ENCODE results near the gene CTAG1A. TPM values are rescaled to one million over a fixed set of nuclear protein-coding genes. Genes with fewer than 3 reads are reported as not detected.

The CTAG1A gene
- total and polyA plus RNA-seq, 4 donors: not detected

DNA sequence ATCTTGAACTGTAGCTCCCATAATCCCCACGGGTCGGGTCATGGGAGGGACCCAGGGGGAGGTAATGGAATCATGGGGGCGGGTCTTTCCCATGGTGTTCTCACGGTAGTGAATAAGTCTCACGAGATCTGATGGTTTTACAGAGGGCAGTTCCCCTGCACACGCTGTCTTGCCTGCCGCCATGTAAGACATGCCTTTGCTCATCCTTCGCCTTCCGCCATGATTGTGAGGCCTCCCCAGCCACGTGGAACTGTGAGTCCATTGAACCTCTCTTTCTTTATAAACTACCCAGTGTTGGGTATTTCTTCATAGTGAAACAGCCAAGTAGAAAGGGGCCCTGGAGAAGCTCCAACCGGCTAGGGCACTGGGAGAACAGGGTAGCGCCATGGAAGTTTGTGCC lies 12.3 kb downstream of the CTAG1A start:
- WGBS (ENCODE audit: insufficient coverage): 90% methylated on average over 8 of the region's 12 CpGs
- Histone ChIP-seq H3K4me3 (ENCODE audit: low read depth, low read length) (no peak overlapping the region), H3K4me1 (ENCODE audit: control insufficient read depth, insufficient read depth, low read length) (no peaks in the 10 kb centered on the region), H3K27ac (ENCODE audit: low read depth, low read length) (no peak overlapping the region), H3K27me3 (ENCODE audit: control insufficient read depth, insufficient read depth, low read length) (no peaks in the 10 kb centered on the region), H3K36me3 (ENCODE audit: control insufficient read depth, insufficient read depth, low read length) (no peaks in the 10 kb centered on the region), H3K9me3 (ENCODE audit: control insufficient read depth, insufficient read depth, low read length) (peaks cover 1% of the 10 kb centered on the region)
- DNase-seq (ENCODE audit: low read depth in 4 of 6, low spot score in 6 of 6): no peak

DNA sequence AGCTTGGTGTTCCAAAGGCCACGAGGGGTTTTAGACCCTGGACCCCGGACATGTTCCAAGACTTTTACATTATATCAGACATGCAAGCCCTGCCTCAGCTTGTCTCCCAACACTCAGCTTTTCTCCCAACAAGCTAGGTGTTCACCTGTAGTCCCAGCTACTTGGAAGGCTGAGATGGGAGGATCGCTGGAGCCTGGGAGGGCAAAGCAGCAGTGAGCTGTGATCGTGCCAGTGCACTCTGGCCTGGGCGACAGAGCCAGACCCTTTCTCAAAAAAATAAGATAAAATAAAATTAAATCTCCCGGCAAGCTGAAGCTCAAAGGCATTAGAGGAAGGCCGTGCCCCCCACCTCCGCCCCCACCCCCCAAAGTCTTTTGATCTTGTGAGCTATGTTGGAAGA lies 13.7 kb downstream of the CTAG1A start:
- 40% methylated on average over 2 of the region's 8 CpGs for WGBS (ENCODE audit: insufficient coverage)
- Histone ChIP-seq H3K4me1 (ENCODE audit: control insufficient read depth, insufficient read depth, low read length) (no peaks in the 10 kb centered on the region), H3K4me3 (ENCODE audit: low read depth, low read length) (no peak overlapping the region), H3K27ac (ENCODE audit: low read depth, low read length) (no peak overlapping the region), H3K9me3 (ENCODE audit: control insufficient read depth, insufficient read depth, low read length) (no peaks in the 10 kb centered on the region), H3K36me3 (ENCODE audit: control insufficient read depth, insufficient read depth, low read length) (no peaks in the 10 kb centered on the region), H3K27me3 (ENCODE audit: control insufficient read depth, insufficient read depth, low read length) (no peaks in the 10 kb centered on the region)
- DNase-seq (ENCODE audit: low read depth in 4 of 6, low spot score in 6 of 6): no peak

DNA sequence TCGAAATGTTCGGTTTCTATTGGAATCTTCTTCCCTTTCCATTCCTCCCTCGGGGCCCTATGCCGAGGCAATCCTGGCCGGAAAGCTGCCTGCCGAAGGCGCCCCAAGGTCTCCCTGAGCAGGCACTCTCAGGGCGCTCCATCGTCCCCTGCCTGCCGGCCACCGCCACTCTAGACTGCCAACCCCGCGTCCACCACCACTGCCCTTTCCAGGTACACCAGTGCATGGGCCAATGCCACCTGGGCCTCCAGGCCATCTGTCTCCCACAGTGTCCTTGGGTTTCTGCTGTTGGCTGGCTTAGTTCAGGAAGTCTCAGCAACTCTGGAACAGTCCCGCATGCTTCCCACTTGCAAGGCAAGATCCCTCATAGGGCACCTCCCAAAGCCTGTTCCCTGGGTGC lies 14.6 kb downstream of the CTAG1A start:
- no peak for DNase-seq (ENCODE audit: low read depth in 4 of 6, low spot score in 6 of 6)

DNA sequence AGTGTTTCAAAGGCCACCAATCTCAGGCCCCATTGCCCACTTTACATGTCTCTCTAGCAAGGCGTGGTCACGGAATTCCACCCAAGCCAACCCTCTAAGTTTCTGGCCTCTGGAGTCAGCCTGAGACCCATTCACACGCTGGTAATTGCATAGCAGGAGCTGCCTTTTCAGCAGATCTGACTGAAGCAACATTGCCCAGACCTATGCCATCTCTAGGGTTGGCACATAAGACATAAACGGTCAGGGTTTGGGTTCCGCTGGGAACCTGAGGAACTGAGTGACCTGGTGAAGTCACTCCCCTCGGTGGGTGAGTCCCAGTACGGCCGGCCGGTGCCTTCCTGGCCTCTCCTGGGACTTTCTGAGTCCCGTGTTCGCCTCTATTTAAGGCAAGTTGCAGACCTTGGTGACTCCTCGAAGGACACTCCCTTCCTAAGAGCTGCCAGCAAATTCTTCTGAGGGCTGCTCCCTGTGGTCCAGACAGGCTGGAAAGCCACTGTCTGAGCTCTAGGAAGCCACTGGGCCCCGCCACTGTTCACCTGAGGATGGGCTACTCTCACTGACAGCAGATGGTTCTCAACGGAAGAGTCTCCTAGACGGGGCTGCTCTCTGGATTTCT lies 15.9 kb downstream of the CTAG1A start:
- WGBS (ENCODE audit: insufficient coverage): 76% methylated on average over 14 of the region's 15 CpGs
- DNase-seq (ENCODE audit: low read depth in 4 of 6, low spot score in 6 of 6): no peak
- Histone ChIP-seq H3K27me3 (ENCODE audit: control insufficient read depth, insufficient read depth, low read length) (no peaks in the 10 kb centered on the region), H3K4me1 (ENCODE audit: control insufficient read depth, insufficient read depth, low read length) (no peaks in the 10 kb centered on the region), H3K27ac (ENCODE audit: low read depth, low read length) (no peak overlapping the region), H3K9me3 (ENCODE audit: control insufficient read depth, insufficient read depth, low read length) (no peaks in the 10 kb centered on the region), H3K4me3 (ENCODE audit: low read depth, low read length) (no peak overlapping the region), H3K36me3 (ENCODE audit: control insufficient read depth, insufficient read depth, low read length) (no peaks in the 10 kb centered on the region)

More for the DNA sequence above, 14.6 kb downstream of the CTAG1A start:
- Histone ChIP-seq H3K4me1 (ENCODE audit: control insufficient read depth, insufficient read depth, low read length) (no peaks in the 10 kb centered on the region), H3K4me3 (ENCODE audit: low read depth, low read length) (no peak overlapping the region), H3K27me3 (ENCODE audit: control insufficient read depth, insufficient read depth, low read length) (no peaks in the 10 kb centered on the region), H3K36me3 (ENCODE audit: control insufficient read depth, insufficient read depth, low read length) (no peaks in the 10 kb centered on the region), H3K27ac (ENCODE audit: low read depth, low read length) (no peak overlapping the region), H3K9me3 (ENCODE audit: control insufficient read depth, insufficient read depth, low read length) (no peaks in the 10 kb centered on the region)
- WGBS (ENCODE audit: insufficient coverage): 90% methylated on average over 14 of the region's 14 CpGs

DNA sequence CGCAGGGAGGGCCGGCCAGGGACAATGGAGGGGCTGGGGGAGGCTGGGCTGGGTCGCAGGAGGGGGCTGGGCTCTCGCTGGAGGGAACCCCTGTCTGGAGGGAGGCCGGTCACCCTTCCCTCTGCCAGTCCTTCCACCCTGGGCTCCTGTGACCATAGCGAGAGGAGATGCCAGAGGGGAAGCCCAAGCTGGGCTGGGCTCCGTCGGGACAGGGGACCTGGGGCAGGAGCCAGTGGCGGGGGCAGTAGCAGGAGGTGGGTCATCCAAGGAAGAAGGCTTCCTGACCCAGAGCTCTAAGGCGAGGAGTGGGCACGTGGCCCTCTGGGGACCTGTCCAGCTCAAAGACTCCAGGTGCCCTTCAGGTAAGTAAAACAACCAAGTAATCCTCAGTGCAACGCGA lies 17.3 kb downstream of the CTAG1A start:
- no peak for DNase-seq (ENCODE audit: low read depth in 4 of 6, low spot score in 6 of 6)
- Histone ChIP-seq H3K36me3 (ENCODE audit: control insufficient read depth, insufficient read depth, low read length) (no peaks in the 10 kb centered on the region), H3K27ac (ENCODE audit: low read depth, low read length) (no peak overlapping the region), H3K4me1 (ENCODE audit: control insufficient read depth, insufficient read depth, low read length) (no peaks in the 10 kb centered on the region), H3K27me3 (ENCODE audit: control insufficient read depth, insufficient read depth, low read length) (no peaks in the 10 kb centered on the region), H3K4me3 (ENCODE audit: low read depth, low read length) (no peak overlapping the region), H3K9me3 (ENCODE audit: control insufficient read depth, insufficient read depth, low read length) (no peaks in the 10 kb centered on the region)
- WGBS (ENCODE audit: insufficient coverage): 68% methylated on average over 11 of the region's 13 CpGs

- H3K4me1 ChIP-seq (ENCODE audit: control insufficient read depth, insufficient read depth, low read length): no peaks in the 10 kb centered on the region
- H3K4me3 ChIP-seq (ENCODE audit: low read depth, low read length): no peak overlapping the region
- H3K36me3 ChIP-seq (ENCODE audit: control insufficient read depth, insufficient read depth, low read length): no peaks in the 10 kb centered on the region
- DNase-seq (ENCODE audit: low read depth in 4 of 6, low spot score in 6 of 6): no peak
- H3K9me3 ChIP-seq (ENCODE audit: control insufficient read depth, insufficient read depth, low read length): no peaks in the 10 kb centered on the region
- 87% methylated on average over 18 of the region's 18 CpGs for WGBS (ENCODE audit: insufficient coverage)
- H3K27me3 ChIP-seq (ENCODE audit: control insufficient read depth, insufficient read depth, low read length): no peaks in the 10 kb centered on the region
- H3K27ac ChIP-seq (ENCODE audit: low read depth, low read length): no peak overlapping the region
These were observed 18.0 kb downstream of the CTAG1A start for GRCh38 chrX:154602766-154603437.

DNA sequence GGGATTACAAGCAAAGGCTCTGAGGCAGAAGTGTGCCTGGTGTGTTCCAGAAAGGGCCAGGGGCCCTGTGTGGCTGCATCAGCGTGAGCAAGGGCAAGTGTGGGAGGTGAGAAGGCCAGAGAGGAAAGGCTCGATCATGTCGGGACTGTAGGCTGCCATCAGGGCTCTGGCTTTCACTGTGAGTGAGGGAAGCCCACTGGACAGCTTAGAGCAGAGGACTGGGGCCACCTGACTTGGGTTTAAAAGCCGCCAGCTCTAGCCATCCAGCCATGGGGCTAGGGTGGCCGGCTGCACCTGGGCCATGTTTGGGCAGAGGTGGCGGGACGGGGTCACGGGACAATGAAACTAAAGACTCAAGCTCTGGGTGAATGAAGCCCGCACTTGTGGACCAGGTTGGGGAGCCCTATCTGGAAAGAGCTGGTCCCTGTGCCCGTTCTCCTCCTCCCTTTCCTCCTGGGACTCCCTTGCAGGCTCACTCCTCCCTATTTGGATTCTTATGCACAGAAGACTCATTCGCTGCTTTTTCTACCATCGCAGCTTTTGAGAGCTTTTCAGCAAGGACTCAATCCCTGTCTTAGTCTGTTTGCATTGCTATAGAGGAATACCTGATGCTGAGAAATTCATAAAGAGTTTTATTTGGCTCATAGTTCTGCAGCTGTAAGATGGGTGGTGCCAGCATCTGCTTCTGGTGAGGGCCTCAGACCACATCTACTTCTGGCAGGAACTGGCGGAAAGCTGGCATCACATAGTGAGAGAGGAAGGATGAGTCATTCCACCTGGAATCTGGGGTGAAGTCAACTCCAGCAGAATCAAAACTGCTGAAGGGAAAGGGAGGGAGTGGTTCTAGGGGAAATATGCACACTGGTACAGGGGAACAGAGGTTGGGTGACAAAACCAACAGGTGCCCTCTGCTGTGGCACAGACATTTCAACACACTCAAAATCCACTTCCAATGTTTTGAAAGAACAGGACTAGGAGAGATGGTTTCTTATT lies 18.8 kb downstream of the CTAG1A start:
- DNase-seq (ENCODE audit: low read depth in 4 of 6, low spot score in 6 of 6): no peak
- no peak overlapping the region for H3K27ac ChIP-seq (ENCODE audit: low read depth, low read length)
- no peaks in the 10 kb centered on the region for H3K9me3 ChIP-seq (ENCODE audit: control insufficient read depth, insufficient read depth, low read length)
- H3K4me3 ChIP-seq (ENCODE audit: low read depth, low read length): no peak overlapping the region
- no peaks in the 10 kb centered on the region for H3K36me3 ChIP-seq (ENCODE audit: control insufficient read depth, insufficient read depth, low read length)
- H3K4me1 ChIP-seq (ENCODE audit: control insufficient read depth, insufficient read depth, low read length): no peaks in the 10 kb centered on the region
- H3K27me3 ChIP-seq (ENCODE audit: control insufficient read depth, insufficient read depth, low read length): no peaks in the 10 kb centered on the region
- 77% methylated on average over 13 of the region's 13 CpGs for WGBS (ENCODE audit: insufficient coverage)

DNA sequence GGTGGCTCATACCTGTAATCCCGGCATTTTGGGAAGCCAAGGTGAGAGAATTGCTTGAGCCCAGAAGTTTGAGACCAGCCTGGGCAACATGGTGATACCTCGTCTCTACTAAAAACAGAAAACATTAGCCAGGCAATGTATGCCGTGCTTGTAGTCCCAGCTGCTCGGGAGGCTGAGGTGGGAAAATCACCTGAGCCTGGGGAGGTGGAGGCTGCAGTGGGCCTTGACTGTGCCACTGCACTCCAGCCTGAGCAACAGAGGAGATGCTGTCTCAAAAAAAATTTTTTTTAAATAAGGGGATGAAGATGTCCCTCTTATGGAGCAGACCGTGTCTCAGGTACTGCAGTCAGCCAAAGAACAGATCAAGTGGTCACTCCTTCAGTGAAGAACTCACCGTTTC lies 20.6 kb downstream of the CTAG1A start:
- WGBS (ENCODE audit: insufficient coverage): 86% methylated on average over 6 of the region's 6 CpGs
- no peak overlapping the region for H3K27ac ChIP-seq (ENCODE audit: low read depth, low read length)
- no peak for DNase-seq (ENCODE audit: low read depth in 4 of 6, low spot score in 6 of 6)
- no peaks in the 10 kb centered on the region for H3K36me3 ChIP-seq (ENCODE audit: control insufficient read depth, insufficient read depth, low read length)
- no peaks in the 10 kb centered on the region for H3K9me3 ChIP-seq (ENCODE audit: control insufficient read depth, insufficient read depth, low read length)
- H3K4me3 ChIP-seq (ENCODE audit: low read depth, low read length): no peak overlapping the region
- H3K4me1 ChIP-seq (ENCODE audit: control insufficient read depth, insufficient read depth, low read length): no peaks in the 10 kb centered on the region
- H3K27me3 ChIP-seq (ENCODE audit: control insufficient read depth, insufficient read depth, low read length): no peaks in the 10 kb centered on the region

GRCh38 chrX:154607370-154607769 lies 22.4 kb downstream of the CTAG1A start:
- Histone ChIP-seq H3K36me3 (ENCODE audit: control insufficient read depth, insufficient read depth, low read length) (no peaks in the 10 kb centered on the region), H3K4me1 (ENCODE audit: control insufficient read depth, insufficient read depth, low read length) (no peaks in the 10 kb centered on the region), H3K9me3 (ENCODE audit: control insufficient read depth, insufficient read depth, low read length) (no peaks in the 10 kb centered on the region), H3K4me3 (ENCODE audit: low read depth, low read length) (no peak overlapping the region), H3K27ac (ENCODE audit: low read depth, low read length) (no peak overlapping the region), H3K27me3 (ENCODE audit: control insufficient read depth, insufficient read depth, low read length) (no peaks in the 10 kb centered on the region)
- 76% methylated on average over 4 of the region's 6 CpGs for WGBS (ENCODE audit: insufficient coverage)
- DNase-seq (ENCODE audit: low read depth in 4 of 6, low spot score in 6 of 6): peak in 1 of 6 donors; percentile 2

All from spinal cord (tissue), 10 donors.